Midbrain (tissue), 1 donor: ENCODE measurements around the gene BCO2.
A peak's percentile ranks its signal among the peaks of the same experiment; 100 is the strongest.

Experiments used
- DNase-seq: peaks from one replicate; lab custom pipeline; 2025; lab: John Stamatoyannopoulos, UW

Gene BCO2

DNA sequence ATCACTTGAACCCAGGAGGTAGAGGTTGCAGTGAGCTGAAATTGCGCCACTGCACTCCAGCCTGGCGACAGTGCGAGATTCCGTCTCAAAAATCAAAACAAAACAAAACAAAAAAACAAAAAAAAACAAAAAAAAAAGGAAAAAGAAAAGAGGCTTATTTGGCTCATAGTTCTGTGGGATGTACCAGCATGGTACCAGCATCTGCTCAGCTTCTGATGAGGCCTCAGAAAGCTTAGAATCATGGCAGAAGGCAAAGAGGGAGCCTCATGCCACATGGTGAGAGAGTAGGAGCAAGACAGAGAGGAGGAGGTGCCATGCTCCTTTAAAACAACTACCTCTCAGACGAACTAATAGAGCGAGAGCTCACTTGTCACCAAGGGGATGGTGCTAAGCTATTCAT, 40.3 kb downstream of the BCO2 start:
- DNase-seq, result no peak

DNA sequence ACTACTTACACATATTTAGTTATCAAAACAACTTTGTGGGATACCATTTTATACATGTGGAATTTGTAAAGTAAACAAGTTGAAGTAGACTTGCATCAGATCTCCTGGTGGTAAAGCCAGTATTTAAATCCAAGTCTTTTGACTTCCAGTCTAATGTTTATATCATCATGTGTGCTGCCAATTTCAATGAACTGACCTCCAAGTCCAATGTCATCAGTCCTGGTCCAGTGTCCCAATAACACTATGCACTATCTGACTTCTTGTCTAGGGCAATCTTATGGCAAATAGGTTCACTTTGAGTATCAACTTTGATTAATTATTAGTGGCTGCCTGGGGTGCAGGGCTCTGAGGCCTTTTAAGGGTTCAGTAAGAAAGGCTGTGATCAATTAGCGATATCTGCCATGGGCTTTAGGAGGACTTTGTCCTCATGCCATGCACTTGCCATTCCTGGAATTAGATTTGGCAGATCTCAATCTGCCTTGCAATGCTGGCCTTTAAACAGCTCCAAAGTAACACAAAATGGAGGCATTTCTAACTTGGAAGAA, 41.3 kb downstream of the BCO2 start:
- no peak for DNase-seq

DNA sequence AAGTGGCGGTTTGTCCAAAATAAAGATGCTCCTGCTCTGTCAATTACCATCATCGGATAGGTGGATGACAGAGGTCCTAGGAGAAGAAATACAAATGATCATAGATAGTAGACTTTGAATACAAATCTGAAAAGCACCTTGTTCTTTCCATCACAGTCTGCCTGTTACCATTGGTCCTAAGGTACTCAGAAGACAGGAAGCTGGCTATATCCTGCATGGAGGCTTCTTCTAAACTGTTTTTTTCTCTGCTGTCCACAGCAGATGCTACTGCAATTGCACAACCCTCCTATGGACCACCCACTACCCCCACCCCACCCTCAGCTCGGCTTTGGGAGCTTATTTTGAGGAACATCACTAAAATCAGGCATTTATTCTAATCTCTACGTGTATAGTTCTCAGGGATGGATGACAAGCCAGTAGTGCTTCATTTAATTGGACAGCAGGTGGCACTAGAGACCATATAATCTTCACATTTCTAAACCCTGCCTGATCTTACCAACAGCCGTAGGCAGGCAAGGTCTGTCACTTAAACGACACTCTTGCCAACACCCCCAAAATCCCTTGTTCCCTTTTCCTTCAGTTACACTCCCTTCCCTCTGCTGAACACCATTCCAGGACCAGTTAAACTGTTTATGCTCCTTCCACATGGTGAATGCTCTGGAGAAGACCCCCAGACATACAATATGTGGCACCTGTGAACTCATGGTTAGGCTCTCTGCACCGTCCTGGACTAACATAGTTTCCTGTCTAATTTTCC, 44.3 kb downstream of the BCO2 start:
- peak; percentile 87 for DNase-seq

DNA sequence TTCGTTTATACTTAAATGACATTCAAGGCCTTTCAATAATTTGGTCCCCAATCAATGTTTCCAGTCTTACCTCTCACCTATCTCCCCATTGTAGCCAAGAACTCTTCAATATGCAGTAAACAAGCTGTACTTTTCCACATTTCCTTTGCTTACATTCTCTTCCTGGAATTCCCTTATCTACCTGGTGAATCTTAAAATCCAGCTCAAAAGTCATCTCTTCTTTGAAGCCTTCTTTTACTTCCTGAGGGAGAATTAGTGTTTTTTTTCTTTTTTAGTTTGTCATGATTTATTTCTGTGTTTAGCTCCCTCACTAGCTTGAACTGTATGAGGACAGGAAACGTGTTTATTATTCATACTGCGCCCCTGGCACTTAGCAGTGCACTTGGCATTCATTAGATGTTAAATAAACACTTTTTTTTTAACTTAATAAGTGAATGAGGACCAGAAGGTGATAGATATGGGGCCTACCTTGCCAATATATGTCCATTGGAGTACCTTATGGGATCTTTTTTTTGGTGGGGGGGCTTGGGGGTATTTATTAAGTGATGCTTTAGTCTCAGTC, 46.0 kb downstream of the BCO2 start:
- no peak for DNase-seq

DNA sequence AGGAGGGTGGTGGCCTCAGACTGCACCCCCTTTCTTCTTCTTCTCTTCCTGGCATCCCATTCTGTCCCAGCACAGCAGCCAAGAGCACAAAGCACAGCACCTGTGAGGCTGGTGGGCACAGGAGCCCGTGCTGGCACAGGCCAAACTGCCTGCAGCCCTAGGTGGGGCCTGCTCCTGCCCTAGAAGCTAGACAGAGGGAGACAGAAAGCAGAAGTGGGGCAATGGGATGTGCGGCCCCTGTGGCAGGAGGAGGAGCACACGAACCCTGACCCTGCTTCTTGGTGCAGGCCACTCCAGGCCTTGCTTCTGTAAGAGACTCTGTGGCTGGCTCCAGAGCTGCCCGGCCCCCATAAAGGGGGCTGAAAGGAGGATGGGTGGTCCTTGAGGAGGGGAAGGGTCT, 47.0 kb downstream of the BCO2 start:
- no peak for DNase-seq

DNA sequence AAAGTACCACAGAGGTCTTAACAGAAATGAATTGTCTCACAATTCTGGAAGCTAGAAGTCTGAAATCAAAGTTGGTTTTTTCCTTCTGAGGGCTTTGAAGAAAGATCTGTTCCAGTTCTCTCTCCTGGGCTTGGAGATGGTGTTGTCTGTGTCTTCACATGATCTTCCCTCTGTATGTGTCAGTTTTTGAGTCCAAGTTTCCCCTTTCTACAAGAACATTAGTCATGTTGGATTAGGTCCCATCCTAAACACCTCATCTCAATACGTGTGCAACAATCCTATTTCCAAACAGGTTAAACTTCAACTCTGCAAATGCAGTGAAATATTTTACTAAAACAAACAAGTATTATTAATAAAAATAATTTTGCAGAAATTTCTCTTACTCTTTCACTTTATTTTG, 47.8 kb downstream of the BCO2 start:
- DNase-seq, result no peak

DNA sequence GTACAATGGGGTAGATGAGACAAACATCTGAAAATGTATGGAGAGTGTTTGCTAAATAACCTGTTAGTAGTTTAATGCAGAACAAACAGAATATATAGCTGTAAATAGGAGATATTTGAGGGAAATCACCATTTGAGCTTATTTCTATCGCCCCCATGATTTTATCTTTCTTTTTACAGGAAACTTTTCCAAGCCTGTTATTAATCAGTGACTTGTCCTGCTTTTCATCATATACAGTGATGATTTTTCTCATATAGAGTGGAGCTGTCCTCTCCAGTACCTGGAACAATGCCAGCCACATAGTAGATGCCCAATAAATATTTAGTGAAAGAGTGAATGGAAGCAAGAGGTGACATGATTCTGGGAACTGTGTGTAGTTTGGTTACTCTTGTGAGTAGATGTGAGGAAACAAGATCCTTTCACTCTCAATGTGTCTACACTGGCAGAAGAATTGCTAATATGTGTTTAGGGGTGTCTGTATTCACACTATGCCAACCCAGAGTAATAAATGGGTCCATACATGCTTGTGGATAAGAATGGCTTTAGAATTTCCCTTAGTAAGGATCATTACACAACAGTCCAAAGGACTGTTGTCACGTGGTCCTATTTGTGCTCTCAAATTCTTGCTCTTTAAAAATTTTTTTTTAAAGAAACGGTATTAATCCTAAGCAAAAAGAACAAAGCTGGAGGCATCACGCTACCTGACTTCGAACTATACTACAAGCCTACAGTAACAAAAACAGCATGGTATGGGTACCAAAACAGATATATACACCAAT, 48.6 kb downstream of the BCO2 start:
- DNase-seq, result no peak

DNA sequence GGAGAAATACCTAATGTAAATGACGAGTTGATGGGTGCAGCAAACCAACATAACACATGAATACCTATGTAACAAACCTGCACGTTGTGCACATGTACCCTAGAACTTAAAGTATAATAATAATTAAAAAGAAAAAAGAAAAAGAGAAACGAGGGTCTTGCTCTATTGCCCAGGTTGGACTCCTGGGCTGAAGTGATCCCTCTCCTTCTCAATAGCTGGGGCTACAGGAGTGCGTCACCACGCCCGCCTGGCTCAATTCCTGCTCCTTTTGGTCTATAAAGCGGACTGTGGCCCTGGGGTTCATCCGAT, 50.4 kb downstream of the BCO2 start:
- no peak for DNase-seq

DNA sequence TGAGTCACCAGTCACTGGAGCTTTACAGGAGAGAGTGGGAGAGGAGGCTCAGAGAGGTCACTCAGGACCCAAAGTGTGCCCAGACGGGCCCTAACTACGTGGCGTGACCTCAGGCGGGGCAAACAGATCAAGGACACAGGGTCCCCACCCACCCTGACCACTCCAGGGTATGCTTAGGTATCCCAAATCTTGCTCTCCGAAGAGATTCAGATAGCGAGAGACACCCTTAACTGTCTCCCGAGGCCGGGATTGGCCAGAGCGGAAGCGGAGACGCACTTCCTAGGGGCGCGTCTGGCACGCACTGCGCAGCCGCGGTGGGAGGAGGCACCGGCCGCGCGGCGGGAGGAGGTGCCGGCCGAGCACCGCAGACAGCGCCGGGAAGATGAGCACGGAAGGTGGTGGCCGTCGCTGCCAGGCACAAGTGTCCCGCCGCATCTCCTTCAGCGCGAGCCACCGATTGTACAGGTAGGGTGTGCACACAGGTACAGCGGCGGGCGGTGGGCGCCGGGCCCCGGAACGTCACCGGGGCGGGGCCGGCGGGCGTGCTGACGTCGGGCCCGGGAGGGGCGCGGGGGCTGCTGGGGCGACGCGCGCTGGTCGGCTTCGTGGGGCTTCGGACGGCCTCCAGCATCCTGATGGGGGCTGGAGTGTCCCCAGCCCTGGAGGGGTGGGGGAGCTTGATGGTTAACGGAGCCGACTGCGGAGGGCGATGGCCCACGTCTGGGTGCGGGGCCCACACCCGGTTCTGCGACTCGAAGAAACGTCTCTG, 50.9 kb downstream of the BCO2 start, which contains the start of gene PTS:
TSS of gene PTS (plus strand) at position 367 of the 769 bp plus-strand sequence. CDS start at position 383, 16 bp downstream.
- DNase-seq, result peak; percentile 91

DNA sequence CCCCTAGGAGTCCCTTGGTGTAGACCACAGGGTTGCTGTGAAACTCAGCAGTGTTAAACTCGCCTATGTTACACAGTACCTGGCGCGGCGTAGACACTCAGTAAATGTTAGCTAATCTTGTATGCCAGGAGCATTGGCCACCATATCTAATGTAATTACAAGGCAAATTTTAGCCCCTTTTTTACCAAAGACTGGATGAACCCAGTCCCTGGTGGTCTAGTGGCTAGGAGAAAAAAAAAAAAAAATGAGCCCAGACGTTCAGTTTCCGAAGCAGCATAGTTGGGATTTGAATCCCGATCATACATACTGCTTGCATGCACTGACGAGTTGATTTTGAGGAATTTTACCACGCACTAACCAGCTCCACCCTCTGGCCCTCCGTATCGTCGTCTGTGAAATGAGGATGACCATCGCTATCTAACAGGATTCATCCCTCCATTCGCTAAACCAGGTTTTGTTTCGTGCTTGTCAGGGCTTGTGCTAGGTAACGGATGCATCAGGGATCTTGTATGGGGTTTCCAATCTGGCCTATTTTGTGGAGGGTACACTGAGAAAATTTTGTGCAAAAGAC, 51.6 kb downstream of the BCO2 start:
- peak; percentile 60 for DNase-seq

DNA sequence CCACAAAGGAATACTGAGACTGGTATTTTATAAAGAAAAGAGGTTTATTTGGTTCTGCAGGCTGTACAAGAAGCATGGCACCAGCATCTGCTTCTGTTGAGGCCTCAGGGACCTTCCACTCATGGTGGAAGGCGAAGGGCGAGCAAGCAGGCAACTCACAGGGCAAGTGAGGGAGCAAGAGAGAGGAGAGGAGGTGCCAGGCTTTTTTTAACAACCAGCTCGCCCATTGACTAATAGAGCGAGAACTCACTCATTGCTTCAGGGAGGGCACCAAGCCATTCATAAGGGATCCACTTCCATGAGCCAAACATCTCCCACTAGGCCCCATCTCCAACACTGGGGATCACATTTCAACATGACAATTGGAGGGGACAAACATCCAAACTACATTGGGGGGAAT, 52.2 kb downstream of the BCO2 start:
- DNase-seq, result no peak

DNA sequence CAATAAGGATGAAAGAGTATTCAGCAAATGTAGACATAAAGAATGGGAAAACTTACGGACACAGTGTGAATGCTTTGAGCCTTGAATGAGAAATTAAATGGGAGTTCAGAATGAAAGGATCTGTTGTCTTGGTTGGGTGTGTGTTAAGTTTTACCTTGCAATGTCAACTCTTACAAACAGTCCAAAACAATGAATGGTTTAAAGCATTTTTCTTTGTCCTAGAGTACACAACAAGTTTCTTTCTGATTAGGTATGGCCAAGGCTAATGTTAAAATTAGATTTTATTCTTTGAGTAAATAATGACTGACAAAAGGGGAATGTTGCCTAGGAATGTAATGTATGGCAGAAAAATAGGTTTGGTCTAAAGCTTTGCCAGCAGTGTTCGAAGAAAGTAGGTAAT, 53.4 kb downstream of the BCO2 start:
- DNase-seq, result no peak

DNA sequence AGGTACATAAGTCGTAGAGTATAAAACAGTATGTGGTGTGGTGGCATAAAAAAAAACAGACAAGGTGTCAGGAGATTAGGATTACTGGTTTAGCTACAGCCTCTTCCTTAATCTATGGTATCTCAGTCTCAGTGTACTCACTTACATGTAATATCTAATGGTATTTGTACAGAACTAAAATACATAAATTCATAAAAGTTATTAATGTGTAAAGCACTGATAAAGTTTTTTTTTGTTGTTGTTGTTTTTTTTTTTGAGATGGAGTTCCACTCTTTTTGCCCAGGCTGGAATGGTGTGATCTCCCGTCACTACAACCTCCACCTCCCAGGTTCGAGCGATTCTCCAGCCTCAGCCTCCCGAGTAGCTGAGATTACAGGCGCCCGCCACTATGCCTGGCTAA, 53.8 kb downstream of the BCO2 start:
- DNase-seq, result no peak

DNA sequence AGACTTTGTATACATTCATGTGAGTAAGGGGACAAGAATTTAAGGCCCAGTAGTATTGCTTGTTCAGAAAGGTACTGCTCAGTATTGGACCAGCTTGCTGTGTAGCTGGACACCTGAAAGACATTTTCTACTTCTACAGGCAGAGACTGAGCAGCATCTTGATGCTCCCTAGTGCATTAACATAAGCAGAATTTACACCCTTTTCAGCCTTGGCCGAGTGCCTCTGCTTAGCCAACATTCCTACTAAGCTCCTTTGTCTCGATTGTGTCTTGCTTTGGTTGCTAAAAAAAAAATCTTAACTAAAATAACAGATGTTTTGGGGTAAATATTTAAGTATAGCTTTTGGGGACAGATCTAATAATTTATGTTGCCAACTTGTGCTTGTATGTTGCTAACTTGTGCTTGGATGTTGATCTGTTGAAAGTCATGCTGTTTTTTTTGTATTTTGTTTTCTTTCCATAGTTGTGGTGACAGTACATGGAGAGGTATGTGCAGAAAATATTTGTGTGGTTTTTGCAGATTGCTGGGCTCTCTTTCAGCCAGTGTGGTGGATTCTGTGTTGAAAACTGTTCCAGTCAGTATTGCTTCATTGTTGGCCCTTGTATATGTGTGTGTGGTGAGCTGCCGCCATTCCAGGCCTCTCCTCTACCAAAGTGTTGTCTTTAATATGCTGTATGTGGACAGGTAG, 54.6 kb downstream of the BCO2 start:
- no peak for DNase-seq

DNA sequence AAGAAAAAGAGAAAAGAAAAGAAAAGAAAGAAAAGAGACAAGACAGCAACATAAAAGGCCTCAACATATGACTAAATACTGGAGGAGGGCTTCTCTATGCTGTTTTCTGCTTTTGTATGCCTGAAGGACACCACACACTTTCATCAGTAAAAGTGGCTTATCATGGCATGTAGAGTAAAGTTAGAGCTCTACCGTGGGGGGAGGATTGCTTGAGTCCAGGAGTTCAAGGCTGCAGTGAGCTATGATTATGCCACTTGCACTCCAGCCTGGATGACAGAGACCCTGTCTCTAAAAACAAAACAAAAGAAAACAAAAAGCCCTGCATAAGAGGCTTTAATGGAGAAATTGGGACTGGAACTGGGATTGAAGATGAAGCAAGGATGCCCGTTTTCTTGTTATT, 56.6 kb downstream of the BCO2 start:
- DNase-seq, result no peak

DNA sequence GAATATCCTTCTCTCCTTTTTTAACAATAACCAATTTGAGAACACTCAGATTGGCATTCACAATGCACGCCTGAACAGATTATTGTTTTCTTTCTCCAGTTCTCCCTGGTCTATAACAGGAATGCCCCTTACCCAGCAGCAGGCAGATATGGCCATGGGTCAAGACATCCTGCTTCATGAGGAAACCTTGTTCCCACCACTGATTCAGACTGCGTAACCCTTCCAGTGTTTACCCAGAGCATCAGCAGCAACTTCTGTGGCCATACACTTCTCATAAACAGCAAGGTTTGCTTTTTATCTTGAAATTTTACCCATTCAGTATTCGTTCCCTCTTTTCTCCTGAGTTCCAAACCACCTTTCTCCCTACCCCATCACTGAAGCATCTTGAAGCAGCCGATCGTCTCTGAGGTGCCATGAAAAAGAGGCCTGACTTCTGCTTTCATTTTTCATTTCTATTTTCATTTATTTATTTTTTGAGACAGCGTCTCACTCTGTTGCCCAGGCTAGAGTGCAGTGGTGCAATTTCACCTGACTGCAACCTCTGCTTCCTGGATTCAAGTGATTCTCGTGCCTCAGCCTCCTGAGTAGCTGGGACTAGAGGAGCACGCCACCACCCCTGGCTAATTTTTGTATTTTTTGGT, 60.6 kb downstream of the BCO2 start:
- DNase-seq, result no peak

DNA sequence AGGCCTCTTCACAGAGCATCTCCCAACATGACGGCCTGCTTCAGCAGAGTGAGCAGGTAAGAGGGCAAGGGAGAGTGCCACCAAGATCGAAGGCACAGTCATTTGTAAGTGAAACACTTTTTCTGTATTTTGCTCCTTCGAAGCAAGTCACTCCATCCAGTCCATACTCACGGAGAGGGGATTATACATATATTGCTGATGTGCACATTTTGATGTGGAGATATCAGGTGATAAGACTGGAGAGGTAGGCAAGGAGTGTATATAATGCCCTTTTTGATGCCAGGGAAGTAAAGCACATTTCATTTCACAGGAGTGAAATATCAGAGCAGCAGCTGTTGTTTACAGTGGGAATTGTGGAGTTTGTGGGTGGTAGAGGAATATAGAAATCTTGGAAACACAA, 62.1 kb downstream of the BCO2 start:
- no peak for DNase-seq

DNA sequence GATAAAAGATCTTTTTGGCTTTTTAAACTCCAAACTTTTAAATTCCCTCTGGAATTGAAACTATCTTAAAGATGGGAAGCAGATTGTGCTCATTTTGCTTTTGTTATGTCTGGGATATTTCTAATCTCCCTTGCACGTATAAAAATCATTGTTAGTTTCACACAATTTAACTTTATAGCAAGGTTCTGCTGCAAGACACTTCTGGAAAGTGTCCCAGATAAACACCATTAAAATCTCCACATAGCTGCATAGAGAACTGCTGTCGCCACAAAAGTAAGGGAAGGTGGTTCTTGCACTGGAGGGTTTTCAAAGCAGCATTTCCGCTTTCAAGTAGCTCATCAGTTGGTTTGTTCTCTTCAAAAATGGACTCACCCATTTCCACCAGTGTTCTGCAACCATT, 62.7 kb downstream of the BCO2 start:
- DNase-seq, result no peak

DNA sequence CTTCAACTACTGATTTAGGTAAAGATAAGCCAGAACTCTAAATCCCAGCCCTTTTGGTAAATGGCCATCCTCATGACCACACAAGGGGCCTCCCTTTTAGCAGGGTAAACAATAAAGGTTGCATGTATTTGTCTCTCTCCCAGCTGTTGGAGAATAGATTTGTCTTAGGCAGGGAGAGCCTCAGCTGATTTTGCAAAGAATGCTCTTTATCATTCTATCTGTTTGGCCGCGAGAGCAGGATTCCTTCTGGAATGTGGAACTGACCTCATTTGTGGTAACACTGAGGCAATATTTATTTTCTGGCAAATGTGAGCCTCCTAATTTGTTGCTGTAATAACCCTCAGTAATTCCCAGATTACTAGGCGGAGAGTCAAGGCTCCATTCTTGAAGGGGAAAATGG, 66.2 kb downstream of the BCO2 start:
- no peak for DNase-seq

DNA sequence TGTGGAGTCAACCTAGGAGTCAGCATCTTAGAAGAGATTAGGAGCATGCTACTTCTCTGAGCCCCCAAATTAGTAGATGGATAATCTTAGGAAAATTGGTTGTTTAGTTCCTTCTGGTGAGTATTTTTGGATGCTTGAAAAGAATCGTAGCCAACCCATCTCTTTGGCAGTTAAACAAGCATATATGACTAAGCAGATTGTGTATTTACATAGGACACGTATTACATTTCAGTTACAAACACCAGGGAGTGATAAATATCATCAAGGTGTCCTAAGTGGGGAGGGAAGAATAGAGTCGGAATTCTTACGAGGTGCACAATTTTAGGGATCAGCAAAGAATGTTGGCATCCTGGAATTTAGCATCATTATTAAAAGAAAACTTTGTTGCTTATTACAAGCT, 71.9 kb downstream of the BCO2 start:
- no peak for DNase-seq

DNA sequence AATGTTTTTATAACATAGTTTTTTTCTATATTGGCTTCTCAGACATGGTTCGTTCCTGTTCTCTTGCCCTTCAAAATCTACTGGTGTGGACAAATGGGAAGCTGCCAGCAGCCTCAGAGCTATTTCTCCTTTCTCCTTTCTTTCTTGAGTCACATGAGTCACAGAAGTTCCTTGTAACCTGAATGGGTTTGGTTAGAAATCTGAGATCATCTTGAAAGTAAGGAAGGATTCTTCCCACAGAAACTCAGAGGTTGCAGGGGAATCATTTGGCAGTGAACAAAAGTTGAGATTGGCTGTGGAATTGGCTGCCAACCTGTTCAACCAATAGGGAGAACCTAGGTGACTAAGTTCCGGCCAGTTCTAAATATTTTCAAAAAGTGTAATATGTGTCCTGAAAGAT, 72.9 kb downstream of the BCO2 start:
- no peak for DNase-seq
